ENCODE data around the gene KRT8.

KRT8 gene

GRCh38 chr12:52872644-52873389, 32.1 kb downstream of the KRT8 start:
- Histone ChIP-seq H3K9me3 (ENCODE audit: control insufficient read depth, insufficient read depth, low read length) (no peaks in the 10 kb centered on the region), H3K36me3 (ENCODE audit: control insufficient read depth, insufficient read depth, low read length) (no peaks in the 10 kb centered on the region), H3K27me3 (ENCODE audit: control insufficient read depth, insufficient read depth, low read length) (no peaks in the 10 kb centered on the region; the same call in 1 of the 2 replicates), H3K27ac (ENCODE audit: low read length) (no peak overlapping the region), H3K4me1 (ENCODE audit: control insufficient read depth, insufficient read depth, low read length) (peaks cover under 1% of the 10 kb centered on the region; the same call in 1 of the 2 replicates), H3K4me3 (ENCODE audit: low read length) (no peak overlapping the region)
- DNase-seq (ENCODE audit: low read depth, low spot score), result no peak
- no CpG with 5 or more reads among the region's 13 CpGs for WGBS (ENCODE audit: insufficient coverage, insufficient read length)

- no peak for DNase-seq (ENCODE audit: low read depth, low spot score)
- no peaks in the 10 kb centered on the region; the same call in 1 of the 2 replicates for H3K27me3 ChIP-seq (ENCODE audit: control insufficient read depth, insufficient read depth, low read length)
- H3K4me3 ChIP-seq (ENCODE audit: low read length), result no peak overlapping the region
- no peaks in the 10 kb centered on the region for H3K36me3 ChIP-seq (ENCODE audit: control insufficient read depth, insufficient read depth, low read length)
- no peaks in the 10 kb centered on the region for H3K9me3 ChIP-seq (ENCODE audit: control insufficient read depth, insufficient read depth, low read length)
- no peak overlapping the region for H3K27ac ChIP-seq (ENCODE audit: low read length)
- H3K4me1 ChIP-seq (ENCODE audit: control insufficient read depth, insufficient read depth, low read length), result peaks cover 3% of the 10 kb centered on the region; the same call in 1 of the 2 replicates
- no CpG with 5 or more reads among the region's 9 CpGs for WGBS (ENCODE audit: insufficient coverage, insufficient read length)
These were observed 33.4 kb downstream of the KRT8 start for GRCh38 chr12:52871291-52872039.

- Histone ChIP-seq H3K4me3 (ENCODE audit: low read length) (no peak overlapping the region), H3K27me3 (ENCODE audit: control insufficient read depth, insufficient read depth, low read length) (no peaks in the 10 kb centered on the region; the same call in 1 of the 2 replicates), H3K9me3 (ENCODE audit: control insufficient read depth, insufficient read depth, low read length) (no peaks in the 10 kb centered on the region), H3K27ac (ENCODE audit: low read length) (no peak overlapping the region), H3K36me3 (ENCODE audit: control insufficient read depth, insufficient read depth, low read length) (no peaks in the 10 kb centered on the region), H3K4me1 (ENCODE audit: control insufficient read depth, insufficient read depth, low read length) (peaks cover 3% of the 10 kb centered on the region; the same call in 1 of the 2 replicates)
- no peak for DNase-seq (ENCODE audit: low read depth, low spot score)
- no CpG with 5 or more reads among the region's 14 CpGs for WGBS (ENCODE audit: insufficient coverage, insufficient read length)
These were observed 34.2 kb downstream of the KRT8 start for GRCh38 chr12:52870361-52871290.

- no peaks in the 10 kb centered on the region for H3K27me3 ChIP-seq (ENCODE audit: control insufficient read depth, insufficient read depth, low read length)
- WGBS (ENCODE audit: insufficient coverage, insufficient read length), result no CpG with 5 or more reads among the region's 9 CpGs
These were observed 37.2 kb downstream of the KRT8 start for GRCh38 chr12:52867642-52868041.

GRCh38 chr12:52867152-52867551, 37.7 kb downstream of the KRT8 start:
- no CpG with 5 or more reads among the region's 5 CpGs for WGBS (ENCODE audit: insufficient coverage, insufficient read length)
- no peak overlapping the region for H3K4me3 ChIP-seq (ENCODE audit: low read length)
- no peaks in the 10 kb centered on the region for H3K9me3 ChIP-seq (ENCODE audit: control insufficient read depth, insufficient read depth, low read length)
- no peaks in the 10 kb centered on the region for H3K27me3 ChIP-seq (ENCODE audit: control insufficient read depth, insufficient read depth, low read length)
- no peaks in the 10 kb centered on the region for H3K36me3 ChIP-seq (ENCODE audit: control insufficient read depth, insufficient read depth, low read length)
- DNase-seq (ENCODE audit: low read depth, low spot score), result no peak
- peaks cover 3% of the 10 kb centered on the region; the same call in 1 of the 2 replicates for H3K4me1 ChIP-seq (ENCODE audit: control insufficient read depth, insufficient read depth, low read length)
- H3K27ac ChIP-seq (ENCODE audit: low read length), result no peak overlapping the region

More at GRCh38 chr12:52867642-52868041, 37.2 kb downstream of the KRT8 start:
- H3K27ac ChIP-seq (ENCODE audit: low read length), result no peak overlapping the region
- no peak overlapping the region for H3K4me3 ChIP-seq (ENCODE audit: low read length)
- H3K36me3 ChIP-seq (ENCODE audit: control insufficient read depth, insufficient read depth, low read length), result no peaks in the 10 kb centered on the region
- H3K4me1 ChIP-seq (ENCODE audit: control insufficient read depth, insufficient read depth, low read length), result peaks cover 3% of the 10 kb centered on the region; the same call in 1 of the 2 replicates
- H3K9me3 ChIP-seq (ENCODE audit: control insufficient read depth, insufficient read depth, low read length), result no peaks in the 10 kb centered on the region
- no peak for DNase-seq (ENCODE audit: low read depth, low spot score)

GRCh38 chr12:52865090-52865944, 39.6 kb downstream of the KRT8 start:
- no peak overlapping the region for H3K27ac ChIP-seq (ENCODE audit: low read length)
- no peaks in the 10 kb centered on the region for H3K27me3 ChIP-seq (ENCODE audit: control insufficient read depth, insufficient read depth, low read length)
- H3K36me3 ChIP-seq (ENCODE audit: control insufficient read depth, insufficient read depth, low read length), result no peaks in the 10 kb centered on the region
- no CpG with 5 or more reads among the region's 10 CpGs for WGBS (ENCODE audit: insufficient coverage, insufficient read length)
- H3K9me3 ChIP-seq (ENCODE audit: control insufficient read depth, insufficient read depth, low read length), result no peaks in the 10 kb centered on the region
- H3K4me3 ChIP-seq (ENCODE audit: low read length), result no peak overlapping the region
- H3K4me1 ChIP-seq (ENCODE audit: control insufficient read depth, insufficient read depth, low read length), result peaks cover 3% of the 10 kb centered on the region; the same call in 1 of the 2 replicates
- DNase-seq (ENCODE audit: low read depth, low spot score), result peak; percentile 82

- no peaks in the 10 kb centered on the region for H3K9me3 ChIP-seq (ENCODE audit: control insufficient read depth, insufficient read depth, low read length)
- H3K27ac ChIP-seq (ENCODE audit: low read length), result no peak overlapping the region
- DNase-seq (ENCODE audit: low read depth, low spot score), result no peak
- no peaks in the 10 kb centered on the region for H3K4me1 ChIP-seq (ENCODE audit: control insufficient read depth, insufficient read depth, low read length)
- no peaks in the 10 kb centered on the region for H3K27me3 ChIP-seq (ENCODE audit: control insufficient read depth, insufficient read depth, low read length)
- H3K4me3 ChIP-seq (ENCODE audit: low read length), result no peak overlapping the region
- no CpG with 5 or more reads among the region's 2 CpGs for WGBS (ENCODE audit: insufficient coverage, insufficient read length)
- no peaks in the 10 kb centered on the region for H3K36me3 ChIP-seq (ENCODE audit: control insufficient read depth, insufficient read depth, low read length)
These were observed 42.9 kb downstream of the KRT8 start for GRCh38 chr12:52862023-52862422.

- H3K27me3 ChIP-seq (ENCODE audit: control insufficient read depth, insufficient read depth, low read length), result no peaks in the 10 kb centered on the region
- H3K27ac ChIP-seq (ENCODE audit: low read length), result no peak overlapping the region
- no peaks in the 10 kb centered on the region for H3K36me3 ChIP-seq (ENCODE audit: control insufficient read depth, insufficient read depth, low read length)
- H3K9me3 ChIP-seq (ENCODE audit: control insufficient read depth, insufficient read depth, low read length), result no peaks in the 10 kb centered on the region
- no CpG with 5 or more reads among the region's 7 CpGs for WGBS (ENCODE audit: insufficient coverage, insufficient read length)
- H3K4me3 ChIP-seq (ENCODE audit: low read length), result no peak overlapping the region
- DNase-seq (ENCODE audit: low read depth, low spot score), result no peak
- H3K4me1 ChIP-seq (ENCODE audit: control insufficient read depth, insufficient read depth, low read length), result no peaks in the 10 kb centered on the region
These were observed 43.4 kb downstream of the KRT8 start for GRCh38 chr12:52861511-52861910.

- Histone ChIP-seq H3K27ac (ENCODE audit: low read length) (no peak overlapping the region), H3K27me3 (ENCODE audit: control insufficient read depth, insufficient read depth, low read length) (no peaks in the 10 kb centered on the region), H3K36me3 (ENCODE audit: control insufficient read depth, insufficient read depth, low read length) (no peaks in the 10 kb centered on the region), H3K9me3 (ENCODE audit: control insufficient read depth, insufficient read depth, low read length) (no peaks in the 10 kb centered on the region), H3K4me3 (ENCODE audit: low read length) (no peak overlapping the region), H3K4me1 (ENCODE audit: control insufficient read depth, insufficient read depth, low read length) (no peaks in the 10 kb centered on the region)
- no peak for DNase-seq (ENCODE audit: low read depth, low spot score)
- no CpG with 5 or more reads among the region's 6 CpGs for WGBS (ENCODE audit: insufficient coverage, insufficient read length)
These were observed 44.6 kb downstream of the KRT8 start for GRCh38 chr12:52860102-52860823.
